Liver (tissue), 9 donors: ENCODE results near the gene XAB2. TPM values are rescaled to one million over a fixed set of nuclear protein-coding genes. Genes with fewer than 3 reads are reported as not detected.

ENCODE experiments used
- DNase-seq: peaks from one replicate; pipeline ENCODE4 v3.0.0-alpha.2; 2017; ENCODE audit warnings: low spot score
- H3K27ac ChIP-seq, 2 donors: one replicate each; pipeline ENCODE4 v1.7.0; 2013; ENCODE audit warnings: inconsistent platforms in 2 of 2, low read length in 2 of 2, control low read depth in 1 of 2, low read depth in 1 of 2, mild to moderate bottlenecking in 1 of 2
- H3K27me3 ChIP-seq, 4 donors: one replicate each; pipeline versions ENCODE4 v1.6.1 to v1.7.0; 2013; ENCODE audit warnings: low read length in 3 of 4, inconsistent platforms in 1 of 4, mild to moderate bottlenecking in 1 of 4, moderate library complexity in 1 of 4; ENCODE audit not compliant: control insufficient read depth in 4 of 4, insufficient read depth in 4 of 4
- H3K36me3 ChIP-seq, 4 donors: one replicate each; pipeline versions ENCODE4 v1.6.1 to v1.7.0; 2013; ENCODE audit warnings: low read length in 3 of 4, mild to moderate bottlenecking in 3 of 4, low read depth in 1 of 4, moderate library complexity in 1 of 4; ENCODE audit not compliant: control insufficient read depth in 4 of 4, insufficient read depth in 3 of 4
- H3K4me1 ChIP-seq, 4 donors: one replicate each; pipeline versions ENCODE4 v1.6.1 to v1.7.0; 2013; ENCODE audit warnings: low read length in 3 of 4, mild to moderate bottlenecking in 3 of 4, moderate library complexity in 1 of 4; ENCODE audit not compliant: control insufficient read depth in 4 of 4, insufficient read depth in 4 of 4
- H3K4me3 ChIP-seq, 3 donors: one replicate each; pipeline versions ENCODE4 v1.6.1 to v1.7.0; 2013; ENCODE audit warnings: low read length in 3 of 3, control low read depth in 1 of 3, low read depth in 1 of 3, mild to moderate bottlenecking in 1 of 3
- H3K9ac ChIP-seq, 2 donors: one replicate each; pipeline ENCODE4 v1.7.0; 2013; ENCODE audit warnings: low read length in 2 of 2, mild to moderate bottlenecking in 2 of 2, moderate library complexity in 2 of 2, control low read depth in 1 of 2, low read depth in 1 of 2
- H3K9me3 ChIP-seq, 4 donors: one replicate each; pipeline versions ENCODE4 v1.6.1 to v1.7.0; 2013; ENCODE audit warnings: low read length in 3 of 4; ENCODE audit not compliant: control insufficient read depth in 4 of 4
- ATF3 ChIP-seq: IDR thresholded peaks from 2 replicates; pipeline ENCODE4 v1.6.1; 2016; ENCODE audit warnings: antibody characterized with exemption
- EGR1 ChIP-seq, 2 donors: IDR thresholded peaks; 2 replicates each; pipeline ENCODE4 v1.6.1; 2016 to 2018; ENCODE audit warnings: antibody characterized with exemption in 2 of 2, low read depth in 2 of 2
- FOXA1 ChIP-seq: IDR thresholded peaks from 2 replicates; pipeline ENCODE4 v1.6.1; 2016; ENCODE audit warnings: antibody characterized with exemption
- FOXA2 ChIP-seq: IDR thresholded peaks from 2 replicates; pipeline ENCODE4 v1.6.1; 2016; ENCODE audit warnings: antibody characterized with exemption
- GABPA ChIP-seq, 2 donors: IDR thresholded peaks in 1 of 2; conservative IDR thresholded peaks in 1 of 2; 2 replicates each; pipeline ENCODE4 v1.6.1; 2016; ENCODE audit warnings: antibody characterized with exemption in 2 of 2, mild to moderate bottlenecking in 1 of 2, moderate library complexity in 1 of 2
- HNF4A ChIP-seq, 2 donors: conservative IDR thresholded peaks; 2 replicates each; pipeline ENCODE4 v1.6.1; 2016; ENCODE audit warnings: antibody characterized with exemption in 2 of 2, mild to moderate bottlenecking in 2 of 2
- HNF4G ChIP-seq: IDR thresholded peaks from 2 replicates; pipeline ENCODE4 v1.6.1; 2016; ENCODE audit warnings: antibody characterized with exemption
- JUND ChIP-seq, 2 donors: IDR thresholded peaks; 2 replicates each; pipeline ENCODE4 v1.6.1; 2016; ENCODE audit warnings: antibody characterized with exemption in 2 of 2
- RXRA ChIP-seq, 2 donors: IDR thresholded peaks; 2 replicates each; pipeline ENCODE4 v1.6.1; 2017 to 2018; ENCODE audit warnings: antibody characterized with exemption in 2 of 2, mild to moderate bottlenecking in 1 of 2
- SP1 ChIP-seq: IDR thresholded peaks from 2 replicates; pipeline ENCODE4 v1.6.1; 2018; ENCODE audit warnings: antibody characterized with exemption, mild to moderate bottlenecking
- TAF1 ChIP-seq: conservative IDR thresholded peaks from 2 replicates; pipeline ENCODE4 v1.6.1; 2016; ENCODE audit warnings: antibody characterized with exemption, mild to moderate bottlenecking
- YY1 ChIP-seq: IDR thresholded peaks from 2 replicates; pipeline ENCODE4 v1.6.1; 2016; ENCODE audit warnings: antibody characterized with exemption, mild to moderate bottlenecking
- WGBS: extraction: QIAGEN DNeasy Blood & Tissue Kit; methylation state at CpG from one replicate; pipeline ENCODE4 v1.1.7; 2013; 5-methylcytosine and 5-hydroxymethylcytosine counted together
- polyA plus RNA-seq, 2 donors: library from polyadenylated mRNA; stranded (reverse) in 1 of 2; unstranded in 1 of 2; fragments of 200-250 nt in 1 of 2; fragments of >200 nt in 1 of 2; fragmentation: Nextera tagmentation in 1 of 2; extraction: Ambion mirVana in 1 of 2; gene quantifications; one replicate each; pipeline versions ENCODE4 v1.2.1 to v1.2.3, GENCODE V29; 2013 to 2015
- total RNA-seq, 2 donors: library from RNA; depleted of rRNA; stranded (reverse); fragments of >200 nt; gene quantifications; one replicate each; pipeline ENCODE4 v1.2.3, GENCODE V29; 2014
- TF ChIP-seq, protein P1 (sequence below): IDR thresholded peaks from 2 replicates; pipeline ENCODE4 v1.6.1; 2016; ENCODE audit warnings: antibody characterized with exemption, mild to moderate bottlenecking
- TF ChIP-seq, protein P2 (sequence below): IDR thresholded peaks from 2 replicates; pipeline ENCODE4 v1.6.1; 2016; ENCODE audit warnings: antibody characterized with exemption
- TF ChIP-seq, protein P3 (sequence below): fragments of 150-350 bp; IDR thresholded peaks from 2 replicates; pipeline ENCODE4 v1.5.1; 2017; ENCODE audit warnings: improper control_type of control experiment, low read depth, low read length; ENCODE audit not compliant: missing input control
- donor health status: healthy.
- donor health status: healthy.
- donor health status: healthy.
- donor health status: healthy.
- donor health status: healthy.

Gene XAB2
- total and polyA plus RNA-seq, 4 donors: 5.1 to 21.3 (median 15.3) TPM

DNA sequence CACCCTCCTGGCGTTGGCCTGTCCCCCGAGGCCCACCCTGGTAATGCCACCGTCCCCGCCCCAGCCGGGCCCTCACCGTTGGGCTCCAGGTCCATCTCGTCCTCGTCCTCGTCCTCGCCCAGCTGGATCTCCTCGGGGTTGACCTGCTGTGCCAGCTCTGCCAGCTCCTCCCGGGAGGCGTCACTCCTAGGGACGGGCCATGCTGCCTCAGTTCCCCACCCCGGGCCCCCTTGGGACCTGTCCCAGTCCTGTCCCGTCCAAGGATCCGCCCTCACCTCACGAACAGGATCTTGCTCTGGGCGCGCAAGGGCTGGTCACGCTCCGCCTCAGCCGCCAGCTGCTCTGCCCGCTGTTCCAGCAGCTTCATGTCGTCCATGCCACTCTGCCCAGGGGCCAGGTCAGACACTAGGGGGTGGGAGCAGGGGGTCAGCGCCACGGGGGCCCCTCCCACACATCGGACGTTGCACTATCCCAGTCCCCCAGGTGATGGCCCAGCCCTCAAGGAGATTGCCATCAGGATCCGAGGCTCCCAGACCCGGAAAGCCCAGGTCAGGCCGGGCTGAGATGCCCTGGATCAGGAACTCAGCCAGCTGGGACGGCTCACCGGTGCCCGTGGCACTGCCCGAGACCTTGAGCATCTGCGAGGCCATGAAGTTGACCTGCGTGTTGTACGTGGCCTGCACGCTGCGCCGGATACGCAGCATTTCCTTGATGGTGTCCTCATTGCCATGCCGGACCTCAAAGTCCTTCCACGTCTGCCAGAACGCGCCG lies 9.5 kb downstream of the XAB2 start:
- H3K27ac ChIP-seq: peak overlapping the region; percentile 86 to 94
- peaks cover 9 to 46% (median 30%) of the 10 kb centered on the region in 4 donors for H3K36me3 ChIP-seq
- peaks cover 17 to 36% (median 27%) of the 10 kb centered on the region in 4 donors for H3K4me1 ChIP-seq
- H3K9ac ChIP-seq: no peak overlapping the region
- no peak for DNase-seq
- no peaks in the 10 kb centered on the region for H3K27me3 ChIP-seq
- 62% methylated on average over 48 of the region's 48 CpGs for WGBS
- H3K4me3 ChIP-seq: no peak overlapping the region
- H3K9me3 ChIP-seq: no peaks in the 10 kb centered on the region
- no peak for TF ChIP-seq FOXA1

- Histone ChIP-seq H3K9me3 (no peaks in the 10 kb centered on the region), H3K36me3 (peaks cover 9 to 41% (median 29%) of the 10 kb centered on the region in 4 donors), H3K27me3 (no peaks in the 10 kb centered on the region), H3K4me1 (peaks cover 17 to 36% (median 27%) of the 10 kb centered on the region in 4 donors), H3K9ac (peak overlapping the region; percentile 28 to 33), H3K4me3 (no peak overlapping the region), H3K27ac (peak overlapping the region; percentile 86 to 94)
- TF ChIP-seq HNF4A (conservative IDR thresholded peaks at IDR 0.05) (peak; percentile 72 to 75), SP1 (peak; percentile 71), RXRA (IDR thresholded peaks at IDR 0.05) (peak in 1 of 2 donors; percentile 52), YY1 (peak; percentile 85)
- TF ChIP-seq, protein P1, sequence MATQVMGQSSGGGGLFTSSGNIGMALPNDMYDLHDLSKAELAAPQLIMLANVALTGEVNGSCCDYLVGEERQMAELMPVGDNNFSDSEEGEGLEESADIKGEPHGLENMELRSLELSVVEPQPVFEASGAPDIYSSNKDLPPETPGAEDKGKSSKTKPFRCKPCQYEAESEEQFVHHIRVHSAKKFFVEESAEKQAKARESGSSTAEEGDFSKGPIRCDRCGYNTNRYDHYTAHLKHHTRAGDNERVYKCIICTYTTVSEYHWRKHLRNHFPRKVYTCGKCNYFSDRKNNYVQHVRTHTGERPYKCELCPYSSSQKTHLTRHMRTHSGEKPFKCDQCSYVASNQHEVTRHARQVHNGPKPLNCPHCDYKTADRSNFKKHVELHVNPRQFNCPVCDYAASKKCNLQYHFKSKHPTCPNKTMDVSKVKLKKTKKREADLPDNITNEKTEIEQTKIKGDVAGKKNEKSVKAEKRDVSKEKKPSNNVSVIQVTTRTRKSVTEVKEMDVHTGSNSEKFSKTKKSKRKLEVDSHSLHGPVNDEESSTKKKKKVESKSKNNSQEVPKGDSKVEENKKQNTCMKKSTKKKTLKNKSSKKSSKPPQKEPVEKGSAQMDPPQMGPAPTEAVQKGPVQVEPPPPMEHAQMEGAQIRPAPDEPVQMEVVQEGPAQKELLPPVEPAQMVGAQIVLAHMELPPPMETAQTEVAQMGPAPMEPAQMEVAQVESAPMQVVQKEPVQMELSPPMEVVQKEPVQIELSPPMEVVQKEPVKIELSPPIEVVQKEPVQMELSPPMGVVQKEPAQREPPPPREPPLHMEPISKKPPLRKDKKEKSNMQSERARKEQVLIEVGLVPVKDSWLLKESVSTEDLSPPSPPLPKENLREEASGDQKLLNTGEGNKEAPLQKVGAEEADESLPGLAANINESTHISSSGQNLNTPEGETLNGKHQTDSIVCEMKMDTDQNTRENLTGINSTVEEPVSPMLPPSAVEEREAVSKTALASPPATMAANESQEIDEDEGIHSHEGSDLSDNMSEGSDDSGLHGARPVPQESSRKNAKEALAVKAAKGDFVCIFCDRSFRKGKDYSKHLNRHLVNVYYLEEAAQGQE: no peak
- no peak for DNase-seq
- 30% methylated on average over 21 of the region's 21 CpGs for WGBS
These were observed 10.4 kb downstream of the XAB2 start for GRCh38 chr19:7618771-7619510.

DNA sequence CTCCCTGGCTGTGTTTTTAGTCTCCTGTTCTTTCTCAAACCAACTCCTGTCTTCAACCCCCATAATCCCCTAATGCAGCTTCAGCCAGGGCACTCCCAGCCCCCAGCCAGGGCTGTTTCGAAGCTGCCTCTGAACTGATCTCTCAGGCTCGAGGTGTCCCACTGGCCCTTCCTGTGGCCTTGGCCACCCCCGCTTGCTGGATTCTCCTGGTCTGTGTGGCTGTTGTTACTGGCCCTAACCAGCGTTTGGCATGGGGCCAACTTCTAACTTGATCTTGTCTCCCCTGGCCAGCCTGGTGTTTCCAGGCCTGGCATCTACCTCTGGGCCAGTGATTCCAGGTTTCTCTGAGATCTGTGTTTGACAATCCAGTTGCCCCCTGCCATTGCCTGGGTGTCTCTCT lies 11.0 kb downstream of the XAB2 start:
- TF ChIP-seq EGR1 (IDR thresholded peaks at IDR 0.05; ENCODE audit: low read depth in 2 of 2) (peak; percentile 62 to 83), GABPA (IDR thresholded peaks at IDR 0.05 in 1 of 2, conservative IDR thresholded peaks at IDR 0.05 in 1 of 2) (no peak), HNF4G (no peak), FOXA1 (no peak), FOXA2 (no peak), ATF3 (no peak), YY1 (no peak), JUND (IDR thresholded peaks at IDR 0.05) (no peak), RXRA (IDR thresholded peaks at IDR 0.05) (peak; percentile 42 to 47), SP1 (peak; percentile 27), HNF4A (conservative IDR thresholded peaks at IDR 0.05) (peak in 1 of 2 donors; percentile 41), TAF1 (no peak)
- TF ChIP-seq, protein P2, sequence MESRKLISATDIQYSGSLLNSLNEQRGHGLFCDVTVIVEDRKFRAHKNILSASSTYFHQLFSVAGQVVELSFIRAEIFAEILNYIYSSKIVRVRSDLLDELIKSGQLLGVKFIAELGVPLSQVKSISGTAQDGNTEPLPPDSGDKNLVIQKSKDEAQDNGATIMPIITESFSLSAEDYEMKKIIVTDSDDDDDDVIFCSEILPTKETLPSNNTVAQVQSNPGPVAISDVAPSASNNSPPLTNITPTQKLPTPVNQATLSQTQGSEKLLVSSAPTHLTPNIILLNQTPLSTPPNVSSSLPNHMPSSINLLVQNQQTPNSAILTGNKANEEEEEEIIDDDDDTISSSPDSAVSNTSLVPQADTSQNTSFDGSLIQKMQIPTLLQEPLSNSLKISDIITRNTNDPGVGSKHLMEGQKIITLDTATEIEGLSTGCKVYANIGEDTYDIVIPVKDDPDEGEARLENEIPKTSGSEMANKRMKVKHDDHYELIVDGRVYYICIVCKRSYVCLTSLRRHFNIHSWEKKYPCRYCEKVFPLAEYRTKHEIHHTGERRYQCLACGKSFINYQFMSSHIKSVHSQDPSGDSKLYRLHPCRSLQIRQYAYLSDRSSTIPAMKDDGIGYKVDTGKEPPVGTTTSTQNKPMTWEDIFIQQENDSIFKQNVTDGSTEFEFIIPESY: no peak
- TF ChIP-seq, protein P3, sequence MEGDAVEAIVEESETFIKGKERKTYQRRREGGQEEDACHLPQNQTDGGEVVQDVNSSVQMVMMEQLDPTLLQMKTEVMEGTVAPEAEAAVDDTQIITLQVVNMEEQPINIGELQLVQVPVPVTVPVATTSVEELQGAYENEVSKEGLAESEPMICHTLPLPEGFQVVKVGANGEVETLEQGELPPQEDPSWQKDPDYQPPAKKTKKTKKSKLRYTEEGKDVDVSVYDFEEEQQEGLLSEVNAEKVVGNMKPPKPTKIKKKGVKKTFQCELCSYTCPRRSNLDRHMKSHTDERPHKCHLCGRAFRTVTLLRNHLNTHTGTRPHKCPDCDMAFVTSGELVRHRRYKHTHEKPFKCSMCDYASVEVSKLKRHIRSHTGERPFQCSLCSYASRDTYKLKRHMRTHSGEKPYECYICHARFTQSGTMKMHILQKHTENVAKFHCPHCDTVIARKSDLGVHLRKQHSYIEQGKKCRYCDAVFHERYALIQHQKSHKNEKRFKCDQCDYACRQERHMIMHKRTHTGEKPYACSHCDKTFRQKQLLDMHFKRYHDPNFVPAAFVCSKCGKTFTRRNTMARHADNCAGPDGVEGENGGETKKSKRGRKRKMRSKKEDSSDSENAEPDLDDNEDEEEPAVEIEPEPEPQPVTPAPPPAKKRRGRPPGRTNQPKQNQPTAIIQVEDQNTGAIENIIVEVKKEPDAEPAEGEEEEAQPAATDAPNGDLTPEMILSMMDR: no peak
- DNase-seq: no peak
- H3K27me3 ChIP-seq: no peaks in the 10 kb centered on the region

More for the DNA sequence above, 11.0 kb downstream of the XAB2 start:
- 28% methylated on average over 4 of the region's 4 CpGs for WGBS
- peaks cover 17 to 36% (median 27%) of the 10 kb centered on the region in 4 donors for H3K4me1 ChIP-seq
- H3K36me3 ChIP-seq: peaks cover 9 to 38% (median 26%) of the 10 kb centered on the region in 4 donors
- peak overlapping the region; percentile 3 to 28 for H3K9ac ChIP-seq
- H3K9me3 ChIP-seq: no peaks in the 10 kb centered on the region
- H3K27ac ChIP-seq: peak overlapping the region; percentile 86 to 94
- no peak overlapping the region for H3K4me3 ChIP-seq
